HL-60 (cell line): Measurements from ENCODE around the gene CCDC181.
A peak's percentile ranks its signal among the peaks of the same experiment; 100 is the strongest.

Experiments
- DNase-seq, 2 experiments: peaks; one replicate each; pipeline ENCODE4 v3.0.0-alpha.2; 2010 to 2020; ENCODE audit warnings: low read depth in 1 of 2, low spot score in 1 of 2
- H3K27ac ChIP-seq: fragments of 250-450 bp; sonication (Bioruptor Pico); replicated peaks from 2 replicates; pipeline ENCODE4 v1.5.1; 2020; ENCODE audit warnings: mild to moderate bottlenecking, moderate library complexity
- H3K27me3 ChIP-seq: fragments of 250-450 bp; sonication (Bioruptor Pico); 2 replicates; pipeline ENCODE4 v1.5.1; 2021; ENCODE audit warnings: mild to moderate bottlenecking, moderate library complexity; ENCODE audit not compliant: insufficient read depth, poor library complexity, severe bottlenecking
- H3K4me3 ChIP-seq: replicated peaks from 2 replicates; pipeline ENCODE4 v1.5.1; 2011; ENCODE audit warnings: mild to moderate bottlenecking, control low read depth, low read length; ENCODE audit not compliant: insufficient read depth
- GABPA ChIP-seq: IDR thresholded peaks from 2 replicates; pipeline ENCODE4 v1.6.1; 2012; ENCODE audit warnings: low read depth
- POLR2AphosphoS5 ChIP-seq: IDR thresholded peaks from 2 replicates; pipeline ENCODE4 v1.6.1; 2012; ENCODE audit warnings: low read depth
- SPI1 ChIP-seq: IDR thresholded peaks from 2 replicates; pipeline ENCODE4 v1.6.1; 2012; ENCODE audit warnings: low read depth, mild to moderate bottlenecking, borderline replicate concordance
- TF ChIP-seq, protein P1 (sequence below): IDR thresholded peaks from one replicate; pipeline ENCODE4 v1.5.1; 2011; ENCODE audit warnings: low read length, control low read depth, inconsistent platforms; ENCODE audit not compliant: insufficient read depth
- TF ChIP-seq, protein P2 (sequence below): IDR thresholded peaks from 2 replicates; pipeline ENCODE4 v1.6.1; 2012; ENCODE audit warnings: low read depth; ENCODE audit not compliant: insufficient replicate concordance

The CCDC181 gene

DNA sequence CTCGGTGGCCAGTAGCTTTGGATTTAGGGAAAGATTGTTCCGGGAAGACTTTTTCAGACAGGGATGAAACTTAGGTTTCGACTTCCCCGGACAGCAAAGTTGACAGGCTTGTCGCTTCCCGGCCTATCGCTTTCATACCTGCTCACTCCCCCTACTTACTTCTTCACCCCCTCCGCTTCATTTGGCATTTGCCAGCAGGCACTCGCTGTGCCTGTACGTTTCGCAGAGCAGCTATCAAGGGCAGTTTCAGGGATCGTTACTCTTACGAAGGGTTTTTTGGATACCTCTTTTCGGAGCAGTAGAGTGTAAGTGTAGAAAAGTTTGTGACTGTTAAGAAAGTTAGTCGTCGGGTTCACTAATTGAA, 58.9 kb downstream of the CCDC181 start:
- peak overlapping the region; percentile 88 for H3K4me3 ChIP-seq

DNA sequence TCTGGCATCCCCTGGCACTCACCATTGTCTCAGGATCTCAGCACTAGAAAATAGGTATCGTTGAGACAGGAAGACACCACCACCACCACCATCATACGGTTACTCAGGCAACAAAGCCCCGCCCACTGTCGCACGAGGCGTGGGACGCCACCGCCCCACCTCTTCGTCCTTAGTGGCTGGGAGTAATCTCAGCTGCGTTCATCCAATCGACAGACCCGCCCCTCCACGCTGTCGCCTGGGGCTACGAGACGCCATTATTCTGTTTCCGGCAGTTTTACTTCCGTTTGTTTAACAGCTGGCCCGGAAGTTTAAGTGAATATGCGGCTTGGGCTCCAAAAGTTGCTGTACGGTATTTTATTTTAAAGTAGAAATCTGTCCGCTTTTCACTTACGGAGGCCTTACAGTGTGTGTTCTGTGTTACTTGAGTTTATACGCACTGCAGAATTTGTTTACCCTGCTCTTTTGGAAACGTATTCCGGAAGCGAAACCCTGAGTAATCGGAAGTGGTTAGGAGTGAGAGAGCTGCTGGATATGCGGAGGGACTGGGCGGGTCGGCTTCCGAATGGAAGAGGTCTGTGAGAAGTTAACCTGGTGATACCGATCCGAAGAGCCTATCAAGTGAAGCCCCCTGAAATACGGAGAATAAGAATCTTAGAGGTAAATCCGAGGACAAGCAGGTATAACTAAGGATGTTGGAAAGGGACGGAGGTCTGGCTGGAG, 59.4 kb downstream of the CCDC181 start, which contains the start of the genes BLZF1 and NME7:
Gene BLZF1, plus strand, starts transcription at position 510 of the 720 bp plus-strand sequence. CDS start 1,328 bp downstream, outside the sequence.
Gene NME7, minus strand, starts transcription at position 112 of the 720 bp plus-strand sequence. Its CDS starts 87 bp downstream, at position 25.
- TF ChIP-seq SPI1 (peak; percentile 29; the same call in 1 of the 2 replicates), GABPA (peak; percentile 96), POLR2AphosphoS5 (peak; percentile 69)
- TF ChIP-seq, protein P1, sequence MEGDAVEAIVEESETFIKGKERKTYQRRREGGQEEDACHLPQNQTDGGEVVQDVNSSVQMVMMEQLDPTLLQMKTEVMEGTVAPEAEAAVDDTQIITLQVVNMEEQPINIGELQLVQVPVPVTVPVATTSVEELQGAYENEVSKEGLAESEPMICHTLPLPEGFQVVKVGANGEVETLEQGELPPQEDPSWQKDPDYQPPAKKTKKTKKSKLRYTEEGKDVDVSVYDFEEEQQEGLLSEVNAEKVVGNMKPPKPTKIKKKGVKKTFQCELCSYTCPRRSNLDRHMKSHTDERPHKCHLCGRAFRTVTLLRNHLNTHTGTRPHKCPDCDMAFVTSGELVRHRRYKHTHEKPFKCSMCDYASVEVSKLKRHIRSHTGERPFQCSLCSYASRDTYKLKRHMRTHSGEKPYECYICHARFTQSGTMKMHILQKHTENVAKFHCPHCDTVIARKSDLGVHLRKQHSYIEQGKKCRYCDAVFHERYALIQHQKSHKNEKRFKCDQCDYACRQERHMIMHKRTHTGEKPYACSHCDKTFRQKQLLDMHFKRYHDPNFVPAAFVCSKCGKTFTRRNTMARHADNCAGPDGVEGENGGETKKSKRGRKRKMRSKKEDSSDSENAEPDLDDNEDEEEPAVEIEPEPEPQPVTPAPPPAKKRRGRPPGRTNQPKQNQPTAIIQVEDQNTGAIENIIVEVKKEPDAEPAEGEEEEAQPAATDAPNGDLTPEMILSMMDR: no peak
- TF ChIP-seq, protein P2, sequence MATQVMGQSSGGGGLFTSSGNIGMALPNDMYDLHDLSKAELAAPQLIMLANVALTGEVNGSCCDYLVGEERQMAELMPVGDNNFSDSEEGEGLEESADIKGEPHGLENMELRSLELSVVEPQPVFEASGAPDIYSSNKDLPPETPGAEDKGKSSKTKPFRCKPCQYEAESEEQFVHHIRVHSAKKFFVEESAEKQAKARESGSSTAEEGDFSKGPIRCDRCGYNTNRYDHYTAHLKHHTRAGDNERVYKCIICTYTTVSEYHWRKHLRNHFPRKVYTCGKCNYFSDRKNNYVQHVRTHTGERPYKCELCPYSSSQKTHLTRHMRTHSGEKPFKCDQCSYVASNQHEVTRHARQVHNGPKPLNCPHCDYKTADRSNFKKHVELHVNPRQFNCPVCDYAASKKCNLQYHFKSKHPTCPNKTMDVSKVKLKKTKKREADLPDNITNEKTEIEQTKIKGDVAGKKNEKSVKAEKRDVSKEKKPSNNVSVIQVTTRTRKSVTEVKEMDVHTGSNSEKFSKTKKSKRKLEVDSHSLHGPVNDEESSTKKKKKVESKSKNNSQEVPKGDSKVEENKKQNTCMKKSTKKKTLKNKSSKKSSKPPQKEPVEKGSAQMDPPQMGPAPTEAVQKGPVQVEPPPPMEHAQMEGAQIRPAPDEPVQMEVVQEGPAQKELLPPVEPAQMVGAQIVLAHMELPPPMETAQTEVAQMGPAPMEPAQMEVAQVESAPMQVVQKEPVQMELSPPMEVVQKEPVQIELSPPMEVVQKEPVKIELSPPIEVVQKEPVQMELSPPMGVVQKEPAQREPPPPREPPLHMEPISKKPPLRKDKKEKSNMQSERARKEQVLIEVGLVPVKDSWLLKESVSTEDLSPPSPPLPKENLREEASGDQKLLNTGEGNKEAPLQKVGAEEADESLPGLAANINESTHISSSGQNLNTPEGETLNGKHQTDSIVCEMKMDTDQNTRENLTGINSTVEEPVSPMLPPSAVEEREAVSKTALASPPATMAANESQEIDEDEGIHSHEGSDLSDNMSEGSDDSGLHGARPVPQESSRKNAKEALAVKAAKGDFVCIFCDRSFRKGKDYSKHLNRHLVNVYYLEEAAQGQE: no peak
- Histone ChIP-seq H3K27me3 (no peaks in the 10 kb centered on the region), H3K4me3 (peak within 1 kb of the TSS; percentile 88), H3K27ac (peak within 1 kb of the TSS; percentile 81)
- peak; percentile 93 to 98 for DNase-seq

More for the DNA sequence above, 58.9 kb downstream of the CCDC181 start:
- peak overlapping the region; percentile 81 for H3K27ac ChIP-seq
- H3K27me3 ChIP-seq: no peaks in the 10 kb centered on the region
- TF ChIP-seq SPI1 (no peak), POLR2AphosphoS5 (no peak), GABPA (no peak)
- TF ChIP-seq, protein P2: no peak
- TF ChIP-seq, protein P1: no peak
- DNase-seq: peak in 1 of 2 experiments; percentile 23

DNA sequence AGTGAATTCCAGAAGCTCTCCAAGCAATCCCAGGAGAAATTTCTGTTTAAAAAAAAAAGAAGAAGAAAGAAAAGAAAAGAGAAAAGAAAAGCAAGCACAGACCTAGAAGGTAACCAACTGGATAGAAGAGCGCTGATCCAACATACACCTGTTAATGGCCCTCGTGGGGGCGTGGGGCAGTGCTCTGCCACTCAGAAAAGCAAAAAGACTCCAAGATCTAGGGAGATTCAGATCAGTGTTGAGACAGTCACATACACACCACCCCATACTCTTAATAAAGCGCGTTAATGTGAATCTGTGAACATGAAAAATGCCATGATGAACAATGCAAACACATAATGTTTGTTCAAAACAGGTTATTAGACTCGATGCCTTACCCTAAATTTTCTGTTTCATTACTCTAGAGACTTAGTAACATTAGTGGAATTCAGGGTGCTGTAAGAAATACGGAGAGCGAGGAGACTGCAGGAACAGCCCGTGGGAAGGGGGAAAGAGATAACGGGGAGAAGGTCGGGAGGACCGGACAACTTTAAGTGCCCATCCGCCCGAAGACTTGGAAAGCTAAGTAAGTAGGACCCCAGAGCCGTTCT, 60.1 kb downstream of the CCDC181 start:
- Histone ChIP-seq H3K4me3 (peak overlapping the region; percentile 88), H3K27ac (peak overlapping the region; percentile 81), H3K27me3 (no peaks in the 10 kb centered on the region)
- DNase-seq: no peak
- TF ChIP-seq, protein P2: no peak
- no peak for TF ChIP-seq POLR2AphosphoS5
- no peak for TF ChIP-seq SPI1
- TF ChIP-seq, protein P1: no peak
- no peak for TF ChIP-seq GABPA
